ENCODE data around the gene NRCAM. TPM values are rescaled to one million over a fixed set of nuclear protein-coding genes. Genes with fewer than 3 reads are reported as not detected.

Gene NRCAM
- total RNA-seq, 1 donor from 2014 or later = 0.26 TPM

DNA sequence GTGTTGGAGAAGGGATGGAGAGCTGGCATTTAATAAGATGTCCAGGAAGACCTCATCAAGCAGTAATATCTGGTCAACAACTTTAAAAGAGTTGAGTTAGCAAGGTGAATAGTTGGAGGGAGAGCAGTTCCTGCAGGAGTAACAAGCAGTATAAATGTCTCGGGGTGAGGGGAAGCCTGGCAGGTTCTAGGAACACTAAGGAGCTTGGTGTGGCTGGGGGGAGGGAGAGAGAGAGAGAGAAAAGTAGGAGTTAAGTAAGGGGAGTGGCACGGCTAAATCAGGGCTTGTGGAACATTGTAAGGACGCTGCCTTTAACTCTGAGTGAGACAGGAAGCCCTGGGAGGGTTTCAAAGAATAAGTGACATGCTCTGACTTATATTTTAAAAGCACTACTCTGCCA lies 304.0 kb downstream of the NRCAM start:
- no peak overlapping the region for H3K4me3 ChIP-seq (ENCODE audit: low read depth, low read length)
- TF ChIP-seq, protein P1, sequence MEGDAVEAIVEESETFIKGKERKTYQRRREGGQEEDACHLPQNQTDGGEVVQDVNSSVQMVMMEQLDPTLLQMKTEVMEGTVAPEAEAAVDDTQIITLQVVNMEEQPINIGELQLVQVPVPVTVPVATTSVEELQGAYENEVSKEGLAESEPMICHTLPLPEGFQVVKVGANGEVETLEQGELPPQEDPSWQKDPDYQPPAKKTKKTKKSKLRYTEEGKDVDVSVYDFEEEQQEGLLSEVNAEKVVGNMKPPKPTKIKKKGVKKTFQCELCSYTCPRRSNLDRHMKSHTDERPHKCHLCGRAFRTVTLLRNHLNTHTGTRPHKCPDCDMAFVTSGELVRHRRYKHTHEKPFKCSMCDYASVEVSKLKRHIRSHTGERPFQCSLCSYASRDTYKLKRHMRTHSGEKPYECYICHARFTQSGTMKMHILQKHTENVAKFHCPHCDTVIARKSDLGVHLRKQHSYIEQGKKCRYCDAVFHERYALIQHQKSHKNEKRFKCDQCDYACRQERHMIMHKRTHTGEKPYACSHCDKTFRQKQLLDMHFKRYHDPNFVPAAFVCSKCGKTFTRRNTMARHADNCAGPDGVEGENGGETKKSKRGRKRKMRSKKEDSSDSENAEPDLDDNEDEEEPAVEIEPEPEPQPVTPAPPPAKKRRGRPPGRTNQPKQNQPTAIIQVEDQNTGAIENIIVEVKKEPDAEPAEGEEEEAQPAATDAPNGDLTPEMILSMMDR (IDR thresholded peaks at IDR 0.05; ENCODE audit: insufficient read depth, low read length, severe bottlenecking) = no peak
- H3K36me3 ChIP-seq (ENCODE audit: control insufficient read depth, insufficient read depth, low read length) = no peaks in the 10 kb centered on the region
- DNase-seq (ENCODE audit: low read depth) = no peak
- no peaks in the 10 kb centered on the region for H3K27me3 ChIP-seq (ENCODE audit: control insufficient read depth, insufficient read depth, low read length)
- no peak for FAIRE-seq

DNA sequence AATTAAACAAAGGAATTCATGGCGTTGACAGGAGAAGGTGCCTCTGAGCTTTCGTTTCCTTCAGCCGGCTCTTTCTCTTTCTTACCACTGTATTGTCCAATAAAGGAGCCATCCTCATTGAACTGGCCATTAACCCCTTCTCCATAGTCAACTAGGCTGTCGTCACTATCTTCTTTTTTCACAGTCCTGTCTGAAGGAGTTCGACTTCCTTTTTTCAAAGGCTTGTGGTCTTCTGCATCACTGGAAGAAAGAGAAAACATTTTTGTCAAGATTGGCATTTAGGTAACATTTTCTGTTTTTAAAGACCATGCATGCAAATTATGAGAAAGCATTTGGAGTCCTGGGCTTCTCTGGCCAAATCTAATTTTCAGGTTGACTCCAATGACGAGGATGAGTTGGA lies 306.3 kb downstream of the NRCAM start:
- DNase-seq (ENCODE audit: low read depth) = no peak
- Histone ChIP-seq H3K4me3 (ENCODE audit: low read depth, low read length) (no peak overlapping the region), H3K27me3 (ENCODE audit: control insufficient read depth, insufficient read depth, low read length) (no peaks in the 10 kb centered on the region), H3K36me3 (ENCODE audit: control insufficient read depth, insufficient read depth, low read length) (no peaks in the 10 kb centered on the region)
- TF ChIP-seq, protein P1 (IDR thresholded peaks at IDR 0.05; ENCODE audit: insufficient read depth, low read length, severe bottlenecking) = no peak
- no peak for FAIRE-seq

DNA sequence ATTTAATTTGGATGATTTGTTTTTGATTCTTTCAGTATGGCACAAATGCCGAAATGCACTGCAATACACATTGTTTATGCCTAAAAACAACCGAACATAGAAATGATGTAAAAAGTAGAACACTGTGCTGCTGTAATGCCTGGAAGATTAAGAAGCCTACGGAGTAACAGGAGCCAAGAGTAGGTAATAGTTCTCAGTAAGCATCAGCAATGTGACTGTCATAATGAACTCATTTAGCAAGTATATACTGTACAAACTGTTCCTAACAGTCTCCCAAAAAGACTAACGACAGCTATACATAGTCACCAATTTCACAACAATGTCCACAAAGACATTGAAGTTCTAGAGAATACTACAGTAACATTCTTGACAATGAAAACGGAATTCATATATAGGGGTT lies 307.1 kb downstream of the NRCAM start:
- Histone ChIP-seq H3K36me3 (ENCODE audit: control insufficient read depth, insufficient read depth, low read length) (no peaks in the 10 kb centered on the region), H3K27me3 (ENCODE audit: control insufficient read depth, insufficient read depth, low read length) (no peaks in the 10 kb centered on the region), H3K4me3 (ENCODE audit: low read depth, low read length) (no peak overlapping the region)
- DNase-seq (ENCODE audit: low read depth) (no peak), FAIRE-seq (no peak)
- TF ChIP-seq, protein P1 (IDR thresholded peaks at IDR 0.05; ENCODE audit: insufficient read depth, low read length, severe bottlenecking) = no peak

DNA sequence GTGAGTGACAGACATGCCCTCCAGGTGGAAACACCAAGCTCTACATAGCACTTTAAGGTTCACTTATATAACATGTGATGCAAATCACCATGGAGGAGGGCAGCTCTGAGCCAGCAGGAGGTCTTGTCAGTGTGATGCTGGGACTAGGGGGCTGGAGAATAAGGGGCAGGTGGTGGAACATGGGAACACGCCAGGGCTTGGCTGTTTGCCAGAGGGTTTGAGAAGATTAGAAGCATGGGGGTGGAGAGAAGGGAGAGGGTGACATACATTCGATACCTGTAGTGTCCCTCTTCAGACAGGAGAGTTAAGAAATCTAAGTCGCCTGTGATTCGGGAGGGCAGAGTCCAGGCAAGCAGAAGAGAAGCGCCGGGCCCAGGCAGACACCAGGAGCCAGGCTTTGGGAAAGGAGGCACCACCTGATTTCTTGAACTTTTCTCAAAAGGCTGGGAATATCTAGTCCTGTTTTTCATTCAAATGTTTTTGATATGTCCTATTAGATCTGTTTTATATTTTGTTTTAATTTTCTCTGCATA lies 309.1 kb downstream of the NRCAM start:
- Histone ChIP-seq H3K27me3 (ENCODE audit: control insufficient read depth, insufficient read depth, low read length) (no peaks in the 10 kb centered on the region), H3K36me3 (ENCODE audit: control insufficient read depth, insufficient read depth, low read length) (no peaks in the 10 kb centered on the region), H3K4me3 (ENCODE audit: low read depth, low read length) (no peak overlapping the region)
- DNase-seq (ENCODE audit: low read depth) (no peak), FAIRE-seq (peak; percentile 43)
- TF ChIP-seq, protein P1 (IDR thresholded peaks at IDR 0.05; ENCODE audit: insufficient read depth, low read length, severe bottlenecking) = no peak

DNA sequence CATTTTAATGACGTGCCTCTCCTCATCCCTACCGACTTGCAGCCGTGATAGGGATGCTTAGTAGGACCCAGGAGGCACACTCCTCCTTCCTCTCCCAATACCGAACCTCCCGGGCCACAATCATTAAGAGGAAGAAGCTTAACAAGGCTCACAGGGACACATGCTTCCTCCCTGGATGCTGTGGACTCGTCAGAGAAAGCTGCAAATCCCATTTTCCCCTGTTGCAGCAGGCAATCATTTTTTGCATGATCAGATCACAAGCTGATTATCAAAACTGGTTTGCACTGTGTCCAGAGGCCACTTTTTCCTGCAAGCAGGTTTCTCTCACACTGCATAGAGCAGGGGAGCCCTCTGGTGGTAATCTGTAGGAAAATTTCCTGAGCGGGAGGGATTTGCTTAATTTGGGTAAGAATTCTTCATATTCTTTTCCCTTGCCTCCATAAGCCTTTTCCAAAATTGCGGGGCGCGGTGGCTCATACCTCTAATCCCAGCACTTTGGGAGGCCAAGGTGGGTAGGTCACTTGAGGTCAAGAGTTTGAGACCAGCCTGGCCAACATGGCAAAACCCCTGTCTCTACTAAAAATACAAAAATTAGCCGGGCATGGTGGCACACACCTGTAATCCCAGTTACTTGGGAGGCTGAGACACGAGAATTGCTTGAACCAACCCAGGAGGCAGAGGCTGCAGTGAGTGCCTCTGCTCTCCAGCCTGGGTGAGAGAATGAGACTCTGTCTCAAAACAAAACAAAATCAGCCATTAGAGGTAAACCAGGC lies 310.0 kb downstream of the NRCAM start:
- H3K36me3 ChIP-seq (ENCODE audit: control insufficient read depth, insufficient read depth, low read length) = no peaks in the 10 kb centered on the region
- no peak overlapping the region for H3K4me3 ChIP-seq (ENCODE audit: low read depth, low read length)
- H3K27me3 ChIP-seq (ENCODE audit: control insufficient read depth, insufficient read depth, low read length) = no peaks in the 10 kb centered on the region
- FAIRE-seq (no peak), DNase-seq (ENCODE audit: low read depth) (peak; percentile 66)
- TF ChIP-seq, protein P1 (IDR thresholded peaks at IDR 0.05; ENCODE audit: insufficient read depth, low read length, severe bottlenecking) = peak; percentile 84
